C1 segment of cervical spinal cord (tissue), 14 donors: ENCODE data around the gene CCL18.
A peak's percentile ranks its signal among the peaks of the same experiment; 100 is the strongest.
"Not testable (repeated sequence)": the region's sequence is repeated elsewhere in the genome, so short reads cannot be mapped to it uniquely, and the experiment has no call there.

Experiments
- DNase-seq, 14 donors: peaks; one replicate each; lab custom pipeline; 2025; lab: John Stamatoyannopoulos, UW

Gene CCL18

DNA sequence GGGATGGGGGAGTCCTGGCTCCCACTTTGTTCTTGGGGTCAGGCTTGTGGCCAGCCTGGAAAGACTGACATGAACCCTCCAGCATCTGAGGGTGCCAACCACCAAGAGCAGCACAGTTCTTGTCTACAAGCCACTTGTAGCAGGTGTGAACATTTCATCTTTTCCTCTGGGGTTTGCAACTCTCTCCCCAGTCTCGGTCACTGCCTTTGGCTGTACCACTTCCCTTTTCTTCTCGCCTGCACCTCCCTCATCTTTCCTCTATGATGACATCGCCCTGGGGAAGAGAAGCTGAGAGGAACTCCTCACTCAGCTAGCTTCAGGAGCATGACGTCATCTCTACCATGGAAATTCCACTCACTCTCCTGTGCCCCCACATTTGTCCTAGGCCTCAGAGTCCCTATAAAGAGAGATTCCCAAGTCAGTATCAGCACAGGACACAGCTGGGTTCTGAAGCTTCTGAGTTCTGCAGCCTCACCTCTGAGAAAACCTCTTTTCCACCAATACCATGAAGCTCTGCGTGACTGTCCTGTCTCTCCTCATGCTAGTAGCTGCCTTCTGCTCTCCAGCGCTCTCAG, 39.4 kb downstream of the CCL18 start, which contains the start of gene CCL4:
CCL4 (plus strand) TSS at position 427 of the 575 bp plus-strand sequence; CDS start at position 506, 79 bp downstream.
- peak in 2 of 14 donors; percentile 7 to 27 for DNase-seq

- not testable (repeated sequence) for DNase-seq
Measured at GRCh38 chr17:36104246-36104645, 40.2 kb downstream of the CCL18 start.

- no peak for DNase-seq
Measured at GRCh38 chr17:36104701-36105181, 40.7 kb downstream of the CCL18 start.

GRCh38 chr17:36105781-36106492, 41.9 kb downstream of the CCL18 start:
- no peak for DNase-seq

DNA sequence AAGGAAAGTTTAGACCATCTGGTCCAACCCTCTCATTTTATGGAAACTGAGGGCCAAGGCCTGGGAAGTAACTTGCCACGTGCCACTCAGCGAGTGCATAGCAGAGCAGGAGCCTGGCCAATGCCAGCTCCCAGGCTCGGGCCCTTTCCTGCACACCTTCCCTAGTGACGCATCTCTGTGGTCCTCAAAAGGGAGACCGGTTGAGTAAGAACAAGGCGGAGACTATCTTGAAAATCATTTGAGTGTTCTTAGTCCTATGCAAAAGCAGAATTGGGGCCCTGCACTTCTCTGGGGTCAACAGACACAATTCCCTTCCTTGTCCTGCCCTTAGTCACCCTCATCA, 42.4 kb downstream of the CCL18 start:
- DNase-seq = no peak

- no peak for DNase-seq
Measured at GRCh38 chr17:36107660-36108059, 43.6 kb downstream of the CCL18 start.

DNA sequence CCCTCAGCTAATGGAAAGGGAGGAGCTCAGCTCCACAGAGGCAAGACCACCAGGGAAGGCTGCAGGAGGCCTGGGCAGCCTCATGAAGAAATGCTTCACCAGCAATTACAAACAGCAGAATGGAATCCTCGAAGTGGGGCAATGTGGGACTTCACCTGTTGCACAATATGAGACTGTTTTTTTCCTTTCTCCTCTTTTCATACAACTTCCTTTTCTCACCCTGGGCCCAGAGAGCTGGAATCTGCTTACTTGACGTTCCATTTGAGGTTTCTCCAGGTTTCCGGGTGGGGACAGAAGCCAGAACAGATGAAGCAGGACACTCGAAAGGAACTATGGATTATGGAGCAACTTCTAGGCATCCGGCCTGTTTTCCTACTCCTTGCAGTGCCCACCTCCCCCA, 44.2 kb downstream of the CCL18 start:
- not testable (repeated sequence) for DNase-seq

DNA sequence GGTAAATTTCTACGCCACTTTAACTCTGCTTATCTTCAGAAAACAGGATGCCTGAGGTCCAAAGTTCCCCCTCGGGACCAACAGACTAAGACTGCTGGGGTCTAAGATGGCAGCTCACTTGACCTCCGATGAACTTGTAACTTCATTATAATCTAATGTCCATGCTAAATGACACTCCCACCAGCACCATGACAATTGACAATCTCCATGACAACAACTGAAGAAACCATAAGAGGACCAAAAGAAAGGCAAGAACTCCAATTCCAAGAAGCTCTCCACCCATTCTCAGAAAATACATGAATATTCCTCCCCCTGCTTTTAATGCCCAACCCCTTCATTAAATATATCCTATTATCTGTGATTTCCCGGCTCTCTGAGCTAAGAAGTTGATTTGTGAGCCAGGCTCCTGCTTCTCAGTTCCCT, 47.0 kb downstream of the CCL18 start:
- DNase-seq = no peak

DNA sequence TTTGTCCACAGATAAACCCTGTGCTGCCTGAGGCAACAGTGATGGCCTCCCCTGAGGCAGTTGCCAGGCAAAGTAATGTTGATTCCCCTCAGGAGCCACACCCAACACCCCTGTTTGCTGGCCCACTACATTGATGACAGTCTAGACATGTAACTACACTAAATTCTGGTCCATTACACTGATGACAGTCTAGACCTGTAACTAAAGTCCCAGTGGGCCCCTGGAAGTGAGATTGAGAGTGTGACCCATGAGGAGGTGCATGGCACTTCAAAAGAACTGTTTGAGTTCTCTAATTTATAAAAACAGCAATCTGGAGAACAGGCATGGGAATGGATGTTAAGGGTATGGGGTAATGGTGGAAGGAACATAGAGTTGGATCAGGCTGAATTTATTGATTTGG, 48.5 kb downstream of the CCL18 start:
- no peak for DNase-seq

GRCh38 chr17:36113131-36113530, 49.1 kb downstream of the CCL18 start:
- DNase-seq = not testable (repeated sequence)

DNA sequence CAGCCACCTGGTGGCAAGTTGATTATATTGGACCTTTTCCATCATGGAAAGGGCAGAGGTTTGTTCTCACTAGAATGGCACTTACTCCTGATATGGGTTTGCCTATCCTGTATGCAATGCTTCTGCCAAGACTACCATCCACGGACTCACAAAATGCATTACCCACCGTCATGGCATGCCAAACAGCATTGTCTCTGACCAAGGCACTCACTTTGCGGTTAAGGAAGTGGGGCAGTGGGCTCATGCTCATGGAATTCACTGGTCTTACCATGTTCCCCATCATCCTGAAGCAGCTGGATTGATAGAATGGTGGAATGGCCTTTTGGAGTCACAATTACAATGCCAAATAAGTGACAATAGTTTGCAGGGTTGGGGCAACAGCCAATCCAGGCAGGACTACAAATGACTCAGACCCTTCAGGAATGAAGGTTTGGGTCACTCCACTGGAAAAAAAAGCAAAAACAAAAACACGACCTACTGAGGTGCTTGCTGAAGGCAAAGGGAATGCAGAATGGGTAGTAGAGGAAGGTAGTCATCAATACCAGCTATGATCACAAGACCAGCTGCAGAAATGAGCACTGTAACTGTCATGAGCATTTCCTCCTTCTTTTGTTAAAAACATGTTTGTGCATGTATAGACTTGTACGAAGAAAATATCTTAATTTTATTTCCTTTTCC, 51.0 kb downstream of the CCL18 start:
- DNase-seq = not testable (repeated sequence)

DNA sequence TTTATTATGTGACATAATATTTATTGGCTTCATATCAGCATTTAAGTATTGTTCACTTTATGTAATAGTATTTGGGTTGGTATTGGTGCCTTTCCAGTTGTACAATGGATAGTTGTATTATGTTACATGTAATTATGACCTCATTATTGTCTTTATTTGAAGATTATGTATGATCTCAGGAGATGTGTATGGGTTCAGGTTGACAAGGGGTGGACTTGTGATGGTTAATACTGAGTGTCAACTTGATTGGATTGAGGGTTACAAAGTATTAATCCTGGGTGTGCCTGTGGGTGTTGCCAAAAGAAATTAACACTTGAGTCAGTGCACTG, 51.5 kb downstream of the CCL18 start:
- DNase-seq = not testable (repeated sequence)

- no peak for DNase-seq
Measured at GRCh38 chr17:36117505-36118382, 53.7 kb downstream of the CCL18 start.

DNA sequence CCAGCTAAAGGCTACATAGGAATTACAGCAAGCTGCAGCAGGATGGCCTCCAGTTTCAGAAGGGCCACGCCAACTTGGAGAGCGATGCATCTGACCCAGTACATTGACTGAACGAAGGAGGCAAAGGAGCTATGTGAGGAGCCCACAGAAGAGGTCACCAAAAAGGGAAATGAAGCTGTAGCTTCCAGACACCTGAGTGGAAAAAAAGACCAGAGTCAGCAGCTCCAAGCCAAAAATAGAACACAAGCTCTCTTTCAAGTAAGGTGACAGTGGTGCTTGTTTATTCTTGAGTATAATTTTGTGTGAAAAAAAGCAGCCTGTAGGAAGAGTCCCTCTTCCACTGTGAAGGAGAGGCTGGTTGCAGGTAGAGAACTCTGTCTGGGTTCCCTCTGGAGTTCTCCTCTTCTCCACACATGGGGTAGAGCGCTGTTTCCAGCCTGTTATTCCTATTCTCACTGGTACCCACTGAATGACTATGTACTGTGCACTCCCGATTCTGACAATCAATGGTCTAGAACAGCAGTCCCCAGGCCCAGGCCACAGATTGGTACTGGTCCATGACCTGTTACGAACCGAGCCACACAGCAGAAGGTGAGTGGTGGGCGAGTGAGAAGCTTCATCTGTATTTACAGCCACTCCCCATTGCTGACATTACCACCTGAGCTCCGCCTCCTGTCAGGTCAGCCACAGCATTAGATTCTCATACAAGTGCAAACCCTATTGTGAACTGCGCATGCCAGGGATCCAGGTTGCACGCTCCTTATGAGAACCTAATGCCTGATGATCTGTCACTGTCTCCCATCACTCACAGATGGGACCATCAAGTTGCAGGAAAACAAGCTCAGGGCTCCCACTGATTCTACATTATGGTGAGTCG, 54.6 kb downstream of the CCL18 start:
- no peak for DNase-seq

- no peak for DNase-seq
Measured at GRCh38 chr17:36120221-36120620, 56.1 kb downstream of the CCL18 start.

GRCh38 chr17:36121099-36121498, 57.0 kb downstream of the CCL18 start:
- not testable (repeated sequence) for DNase-seq
